ENCODE measurements around the gene DZIP3.

DNA sequence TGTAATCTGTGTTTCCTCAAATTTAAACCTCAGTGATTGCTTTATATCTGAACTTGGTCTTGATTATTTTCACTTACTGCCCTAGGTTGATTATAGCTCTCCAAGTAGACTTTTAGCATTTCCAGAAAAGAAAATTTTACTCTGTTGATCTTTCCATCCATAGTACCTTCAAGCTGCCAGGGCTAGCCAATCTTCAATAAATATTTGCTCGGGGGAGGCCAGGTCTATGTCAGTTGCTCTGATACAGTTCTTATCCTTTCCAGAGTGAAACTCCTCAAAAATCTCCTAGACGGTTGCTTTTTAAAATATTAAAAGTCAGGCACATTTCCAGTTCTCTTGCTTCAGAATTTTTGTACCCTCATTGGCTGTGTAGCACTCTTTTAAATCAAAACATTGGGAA lies 128.9 kb downstream of the DZIP3 start:
- TF ChIP-seq CTCF (IDR thresholded peaks at IDR 0.05) (no peak), ZNF138 (CRISPR knock-in tag; conservative IDR thresholded peaks at IDR 0.05) (no peak), ZNF425 (CRISPR knock-in tag; conservative IDR thresholded peaks at IDR 0.05) (no peak), NR3C1 (CRISPR knock-in tag; conservative IDR thresholded peaks at IDR 0.05; ENCODE audit: low read depth) (no peak)
- TF ChIP-seq, protein P1, sequence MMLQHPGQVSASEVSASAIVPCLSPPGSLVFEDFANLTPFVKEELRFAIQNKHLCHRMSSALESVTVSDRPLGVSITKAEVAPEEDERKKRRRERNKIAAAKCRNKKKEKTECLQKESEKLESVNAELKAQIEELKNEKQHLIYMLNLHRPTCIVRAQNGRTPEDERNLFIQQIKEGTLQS (CRISPR knock-in tag; conservative IDR thresholded peaks at IDR 0.05) = no peak
- TF ChIP-seq, protein P2, sequence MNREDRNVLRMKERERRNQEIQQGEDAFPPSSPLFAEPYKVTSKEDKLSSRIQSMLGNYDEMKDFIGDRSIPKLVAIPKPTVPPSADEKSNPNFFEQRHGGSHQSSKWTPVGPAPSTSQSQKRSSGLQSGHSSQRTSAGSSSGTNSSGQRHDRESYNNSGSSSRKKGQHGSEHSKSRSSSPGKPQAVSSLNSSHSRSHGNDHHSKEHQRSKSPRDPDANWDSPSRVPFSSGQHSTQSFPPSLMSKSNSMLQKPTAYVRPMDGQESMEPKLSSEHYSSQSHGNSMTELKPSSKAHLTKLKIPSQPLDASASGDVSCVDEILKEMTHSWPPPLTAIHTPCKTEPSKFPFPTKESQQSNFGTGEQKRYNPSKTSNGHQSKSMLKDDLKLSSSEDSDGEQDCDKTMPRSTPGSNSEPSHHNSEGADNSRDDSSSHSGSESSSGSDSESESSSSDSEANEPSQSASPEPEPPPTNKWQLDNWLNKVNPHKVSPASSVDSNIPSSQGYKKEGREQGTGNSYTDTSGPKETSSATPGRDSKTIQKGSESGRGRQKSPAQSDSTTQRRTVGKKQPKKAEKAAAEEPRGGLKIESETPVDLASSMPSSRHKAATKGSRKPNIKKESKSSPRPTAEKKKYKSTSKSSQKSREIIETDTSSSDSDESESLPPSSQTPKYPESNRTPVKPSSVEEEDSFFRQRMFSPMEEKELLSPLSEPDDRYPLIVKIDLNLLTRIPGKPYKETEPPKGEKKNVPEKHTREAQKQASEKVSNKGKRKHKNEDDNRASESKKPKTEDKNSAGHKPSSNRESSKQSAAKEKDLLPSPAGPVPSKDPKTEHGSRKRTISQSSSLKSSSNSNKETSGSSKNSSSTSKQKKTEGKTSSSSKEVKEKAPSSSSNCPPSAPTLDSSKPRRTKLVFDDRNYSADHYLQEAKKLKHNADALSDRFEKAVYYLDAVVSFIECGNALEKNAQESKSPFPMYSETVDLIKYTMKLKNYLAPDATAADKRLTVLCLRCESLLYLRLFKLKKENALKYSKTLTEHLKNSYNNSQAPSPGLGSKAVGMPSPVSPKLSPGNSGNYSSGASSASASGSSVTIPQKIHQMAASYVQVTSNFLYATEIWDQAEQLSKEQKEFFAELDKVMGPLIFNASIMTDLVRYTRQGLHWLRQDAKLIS (CRISPR knock-in tag; IDR thresholded peaks at IDR 0.05; ENCODE audit: borderline replicate concordance) = no peak

All from WTC11 (cell line).